Amniotic stem cell (primary cell): ENCODE results near the gene AP1B1.

Experiments
- DNase-seq: peaks from one replicate; lab custom pipeline; 2025; lab: John Stamatoyannopoulos, UW

Gene AP1B1

DNA sequence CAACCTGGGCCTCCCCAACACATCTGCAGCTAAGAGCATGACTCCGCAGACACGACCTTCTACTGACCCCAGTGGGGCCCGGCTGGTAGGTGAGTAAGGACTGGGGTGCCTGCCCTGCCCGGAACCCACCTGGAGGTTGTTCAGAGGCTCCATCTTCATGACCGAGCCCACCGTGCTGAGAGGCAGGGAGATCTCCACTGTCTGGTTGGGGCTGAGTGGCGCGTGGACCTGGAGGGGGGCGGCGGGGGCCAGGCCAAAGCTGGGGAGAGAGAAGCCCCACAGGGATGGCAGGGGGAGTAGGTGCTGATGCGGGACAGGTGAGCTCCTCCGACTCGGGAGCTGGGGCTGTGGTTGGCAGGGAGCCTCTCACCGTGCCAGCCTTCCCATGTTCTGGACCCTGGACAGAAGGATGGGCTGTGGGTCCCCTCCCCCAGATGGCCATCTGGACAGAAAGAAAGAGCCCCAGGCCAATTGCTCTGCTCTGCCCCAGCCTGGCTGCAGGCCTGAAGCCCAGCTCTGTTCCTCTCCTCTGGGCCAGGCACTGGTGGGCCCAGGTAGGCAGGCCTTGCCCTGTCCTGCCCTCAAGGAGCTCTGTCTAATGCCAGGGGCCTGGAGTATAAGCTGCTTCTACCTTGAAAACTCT, 56.6 kb downstream of the AP1B1 start:
- DNase-seq = no peak

- no peak for DNase-seq
Observed at GRCh38 chr22:29331213-29331612, 57.2 kb downstream of the AP1B1 start.

GRCh38 chr22:29330753-29331152, 57.6 kb downstream of the AP1B1 start:
- no peak for DNase-seq

DNA sequence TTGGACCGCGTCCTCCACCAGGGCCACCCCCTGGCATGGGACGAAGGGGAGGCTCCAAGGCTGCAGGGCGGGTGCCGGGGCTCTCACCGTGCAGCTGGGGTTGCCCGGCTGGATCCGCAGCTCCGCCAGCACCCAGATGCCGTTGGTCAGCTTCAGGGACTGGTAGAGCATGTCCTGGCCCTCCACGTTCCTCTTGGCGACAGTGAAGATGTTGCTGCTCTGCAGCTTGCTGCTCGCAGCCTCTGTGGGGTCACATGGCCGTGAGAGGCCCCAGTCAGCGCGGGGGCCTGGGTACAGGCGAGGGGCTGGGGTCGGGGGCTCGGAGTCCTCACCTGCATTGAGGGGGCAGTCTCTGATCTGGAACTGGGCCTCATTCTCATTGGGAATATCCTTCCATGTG, 58.1 kb downstream of the AP1B1 start:
- DNase-seq = no peak

GRCh38 chr22:29329581-29329980, 58.8 kb downstream of the AP1B1 start:
- DNase-seq = no peak

GRCh38 chr22:29328566-29329500, 59.5 kb downstream of the AP1B1 start:
- DNase-seq = no peak

DNA sequence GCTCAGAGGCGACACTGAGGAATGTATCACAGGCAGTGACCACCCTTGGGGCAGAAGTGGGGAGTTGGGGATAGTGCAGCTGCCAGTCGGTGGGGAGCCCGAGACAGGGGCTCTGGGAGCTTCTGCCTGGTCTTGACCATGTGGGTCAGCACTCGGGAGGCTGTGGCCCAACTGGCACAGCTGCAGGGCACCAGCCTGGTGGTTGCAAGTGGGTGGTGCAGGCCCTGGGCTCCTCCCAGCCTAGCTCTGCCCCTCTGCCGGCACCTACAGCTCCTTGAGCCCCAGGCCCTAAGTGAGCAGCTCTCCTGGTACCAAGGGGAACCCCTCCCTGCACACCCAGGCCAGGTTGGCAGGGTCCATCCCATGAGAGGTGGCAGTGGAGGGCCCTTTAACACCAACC, 60.3 kb downstream of the AP1B1 start:
- no peak for DNase-seq

- DNase-seq = no peak
Observed at GRCh38 chr22:29327089-29327764, 61.1 kb downstream of the AP1B1 start.

GRCh38 chr22:29326481-29326880, 61.9 kb downstream of the AP1B1 start:
- DNase-seq = no peak

DNA sequence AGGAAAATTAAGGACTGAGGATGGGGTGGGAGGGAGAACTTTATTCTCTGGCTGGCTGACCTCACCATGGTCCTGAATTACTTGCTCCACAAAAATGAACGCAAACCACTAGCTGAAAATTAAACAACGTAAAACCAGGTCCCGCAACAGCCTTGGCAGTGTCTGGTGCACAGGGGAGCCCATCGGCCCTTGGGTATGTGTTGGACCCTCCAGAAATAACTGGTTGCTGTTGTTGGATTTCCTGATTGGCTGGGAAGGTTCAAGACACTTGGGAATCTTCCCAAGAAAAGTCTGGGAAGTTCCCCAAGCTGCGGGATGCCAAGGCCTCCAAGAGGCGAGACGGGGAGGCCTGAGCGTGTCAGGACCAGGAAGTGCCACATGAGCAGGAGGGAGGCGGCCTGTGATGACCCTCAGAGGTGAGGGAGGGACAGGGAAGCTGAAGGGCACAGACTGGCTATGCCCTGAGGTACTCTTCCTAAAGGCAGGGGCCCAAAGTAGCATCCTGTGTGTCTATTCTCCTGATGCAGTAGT, 62.5 kb downstream of the AP1B1 start:
- no peak for DNase-seq

GRCh38 chr22:29325356-29325755, 63.0 kb downstream of the AP1B1 start:
- no peak for DNase-seq

- no peak for DNase-seq
Observed at GRCh38 chr22:29323641-29324040, 64.7 kb downstream of the AP1B1 start.

DNA sequence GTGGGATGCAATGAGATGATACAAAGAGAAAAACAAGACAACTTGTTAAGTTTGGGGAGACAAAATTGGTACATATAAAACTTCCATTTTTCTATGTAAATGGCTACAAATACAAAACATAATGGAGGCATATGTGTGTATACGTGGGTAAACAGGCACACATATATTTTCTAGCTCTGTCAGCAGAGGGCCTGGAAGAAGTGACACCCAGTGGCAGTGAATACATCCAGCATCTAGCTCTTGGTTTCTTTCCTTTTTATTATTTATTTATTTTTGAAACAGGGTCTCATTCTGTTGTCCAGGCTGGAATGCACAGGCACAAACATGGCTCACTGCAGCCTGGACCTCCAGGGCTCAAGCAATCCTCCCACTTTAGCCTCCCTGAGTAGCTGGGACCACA, 67.8 kb downstream of the AP1B1 start:
- no peak for DNase-seq

DNA sequence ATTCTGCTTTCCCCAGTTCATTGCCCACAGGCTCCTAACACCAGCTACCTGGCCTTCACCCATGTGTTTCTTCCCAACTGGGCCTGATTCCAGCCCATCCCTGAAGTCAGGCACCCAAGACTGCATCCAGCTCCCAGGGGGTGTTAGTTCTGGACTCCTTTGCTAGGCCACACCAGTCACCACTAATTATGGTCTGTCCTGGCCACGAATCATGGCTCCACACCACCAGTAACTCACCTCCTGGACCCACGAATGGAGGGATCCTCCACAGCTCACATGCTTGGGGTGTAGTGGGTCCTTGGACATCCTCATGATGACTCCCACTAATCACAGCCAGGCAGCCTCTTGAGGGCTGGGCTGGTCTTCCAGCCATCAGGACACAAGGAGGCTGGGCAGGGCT, 69.3 kb downstream of the AP1B1 start:
- DNase-seq = no peak

- no peak for DNase-seq
Observed at GRCh38 chr22:29317827-29318454, 70.4 kb downstream of the AP1B1 start.

- no peak for DNase-seq
Observed at GRCh38 chr22:29316141-29316828, 72.1 kb downstream of the AP1B1 start.

DNA sequence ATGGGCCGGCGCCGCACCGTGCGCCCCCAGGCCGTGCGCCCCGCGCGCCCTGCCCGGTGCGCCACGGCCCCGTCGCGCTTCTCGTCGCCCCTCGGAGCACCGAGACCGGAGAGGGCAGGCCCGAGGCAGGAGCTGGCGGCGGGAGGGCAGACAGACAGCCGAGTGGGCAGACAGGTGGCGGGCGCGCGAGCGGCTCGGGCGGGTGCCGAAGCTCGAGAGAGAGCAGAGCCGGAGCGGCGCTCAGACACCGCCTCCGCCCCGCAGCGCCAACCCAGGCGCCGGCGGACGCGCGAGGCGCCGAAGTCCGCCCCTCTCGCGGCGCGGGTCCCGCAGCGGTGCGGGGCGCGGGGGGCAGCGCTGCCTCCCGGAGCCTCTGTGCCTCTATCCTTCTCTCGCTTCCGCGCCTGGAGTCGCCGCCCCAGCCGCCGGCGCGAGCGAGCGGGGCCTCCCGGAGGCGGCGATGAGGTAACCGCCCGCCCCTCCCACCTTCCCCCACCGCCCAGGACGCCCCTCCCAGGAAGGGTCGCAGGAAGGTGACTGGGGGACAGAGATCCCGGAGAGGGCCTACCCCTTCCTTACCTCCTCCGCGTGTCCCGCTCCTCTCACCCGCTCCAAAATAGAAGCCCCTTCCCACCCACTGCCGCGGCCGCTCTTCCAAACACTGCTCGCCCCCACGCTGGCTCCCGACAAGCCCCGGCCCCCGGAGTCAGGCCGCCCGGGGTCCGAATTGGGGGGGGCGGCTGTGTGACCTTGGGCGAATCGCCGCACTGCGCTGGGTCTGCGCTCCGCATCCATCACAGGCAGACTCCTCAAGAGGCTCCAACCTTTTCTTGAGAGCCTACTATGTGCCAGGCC, 72.9 kb downstream of the AP1B1 start, which contains the start of gene RASL10A:
Gene RASL10A, minus strand, starts transcription at position 412 of the 855 bp plus-strand sequence. CDS start 451 bp downstream, outside the sequence.
- no peak for DNase-seq

DNA sequence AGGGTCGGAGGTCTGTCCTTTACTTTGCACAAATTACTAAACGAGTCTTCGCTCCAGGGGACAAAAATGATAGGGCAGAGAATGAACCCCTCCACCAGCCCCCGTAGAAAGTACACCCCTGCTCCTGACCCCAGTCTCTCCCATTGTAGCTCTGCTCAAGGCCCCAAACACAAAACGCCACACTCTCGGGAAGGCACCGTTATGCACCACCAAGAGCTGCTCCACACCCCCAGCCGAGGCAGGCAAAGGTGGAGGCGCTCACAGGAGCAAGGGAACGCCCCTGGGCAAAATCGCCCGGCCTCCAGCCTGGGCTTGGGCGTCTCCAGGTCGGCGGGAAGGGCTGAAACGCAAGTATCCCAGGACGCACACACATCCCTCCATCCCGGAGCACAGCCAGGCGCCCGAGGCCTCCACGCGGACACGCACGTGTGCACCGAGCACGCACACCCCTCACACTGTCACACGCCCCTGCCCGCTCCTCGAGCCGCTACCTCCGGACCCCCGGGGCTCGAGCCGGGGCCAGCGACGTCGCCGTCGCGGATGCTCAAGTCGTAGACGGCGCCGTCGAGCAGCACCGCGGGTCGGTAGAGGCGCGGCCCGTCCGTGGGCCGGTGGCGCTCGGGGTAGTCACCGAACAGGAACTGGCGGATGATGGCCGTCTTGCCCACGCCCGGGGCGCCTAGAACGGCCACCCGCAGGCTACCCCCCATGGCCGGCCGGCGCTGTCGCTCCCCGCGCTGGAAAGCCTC, 73.7 kb downstream of the AP1B1 start:
- no peak for DNase-seq

DNA sequence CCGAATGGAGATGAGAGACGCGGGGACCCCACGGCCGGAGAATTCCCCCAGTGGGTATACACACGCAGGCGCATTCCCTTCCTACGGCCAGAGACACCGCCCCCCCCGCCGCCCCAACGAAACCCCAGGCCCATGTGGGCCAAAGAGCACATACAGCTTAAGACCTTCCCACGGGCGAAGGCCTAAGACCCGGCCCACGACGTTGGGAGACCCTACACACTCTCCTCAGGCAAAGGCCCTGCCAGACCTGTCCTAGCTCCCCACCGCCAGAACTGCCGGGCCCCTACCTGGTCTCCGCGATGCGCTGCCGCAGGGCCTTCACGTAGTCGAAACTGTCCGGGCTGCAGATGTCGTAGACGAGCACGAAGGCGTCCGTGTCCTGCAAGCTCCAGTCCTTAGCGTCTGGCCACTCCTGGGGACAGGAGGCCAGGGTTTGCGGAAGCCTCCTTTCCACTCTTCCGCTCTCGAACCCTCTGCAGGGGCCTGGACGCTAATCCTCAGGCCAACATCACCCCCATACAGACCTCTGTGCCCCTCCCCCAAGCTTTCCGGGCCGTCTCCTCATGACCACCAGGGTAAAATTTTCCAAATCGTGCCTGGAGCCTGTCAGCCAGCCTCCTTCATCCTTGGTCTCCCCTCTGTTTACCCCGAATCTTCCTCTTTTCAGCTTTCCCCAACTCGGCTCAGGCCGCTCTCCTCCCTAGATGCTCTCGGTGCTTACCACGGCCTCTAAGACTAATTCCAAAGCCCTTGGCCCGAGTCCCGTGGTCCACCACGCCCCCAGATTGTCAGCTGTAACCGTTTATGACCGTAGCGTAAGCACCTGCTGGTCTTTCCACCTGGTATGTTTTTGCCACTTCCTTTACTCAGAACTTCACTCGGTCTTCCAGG, 74.5 kb downstream of the AP1B1 start:
- DNase-seq = no peak
